Left ventricle myocardium inferior (tissue), 1 donor: ENCODE data around the gene CCDC88B. TPM values are rescaled to one million over a fixed set of nuclear protein-coding genes. Genes with fewer than 3 reads are reported as not detected.

Experiments used
- DNase-seq: peaks from one replicate; pipeline ENCODE4 v3.0.0-alpha.2; 2020
- H3K27ac ChIP-seq: fragments of 200-600 bp; replicated peaks from 2 replicates; pipeline ENCODE4 v1.8.0; 2021
- H3K27me3 ChIP-seq: fragments of 200-600 bp; 2 replicates; pipeline ENCODE4 v1.8.0; 2021; ENCODE audit warnings: low read depth
- H3K36me3 ChIP-seq: fragments of 200-600 bp; 2 replicates; pipeline ENCODE4 v1.8.0; 2021
- H3K4me1 ChIP-seq: fragments of 200-600 bp; 2 replicates; pipeline ENCODE4 v1.8.0; 2021
- H3K4me3 ChIP-seq: fragments of 200-600 bp; 2 replicates; pipeline ENCODE4 v1.8.0; 2021; ENCODE audit warnings: mild to moderate bottlenecking, moderate library complexity
- H3K9me3 ChIP-seq: fragments of 200-600 bp; replicated peaks from 2 replicates; pipeline ENCODE4 v1.8.0; 2021
- intact Hi-C: fragments of 100-400 bp; cut with micrococcal nuclease; formaldehyde crosslinking; loops from one replicate; pipeline ENCODE4 v1.11.0; 2022
- long read RNA-seq: library from polyadenylated mRNA; unstranded; transcript quantifications from one replicate; pipeline ENCODE4 v2.0.0, GENCODE V29; 2021
- total RNA-seq: library from RNA; stranded (reverse); fragmentation: NEBNext Ultra II Directional; extraction: Animal tissue kit (Norgen Biotek cat#: 25700); gene quantifications from one replicate; pipeline ENCODE4 v1.2.1, GENCODE V29; 2021
- TF ChIP-seq, protein P1 (sequence below): fragments of 200-600 bp; IDR thresholded peaks from 2 replicates; pipeline ENCODE4 v1.8.0; 2021; ENCODE audit warnings: antibody characterized with exemption, mild to moderate bottlenecking, borderline replicate concordance
- donor health status: DM: no; HTN: yes; CAD: no; lungs with severe emphysema.

Gene CCDC88B, protein sequence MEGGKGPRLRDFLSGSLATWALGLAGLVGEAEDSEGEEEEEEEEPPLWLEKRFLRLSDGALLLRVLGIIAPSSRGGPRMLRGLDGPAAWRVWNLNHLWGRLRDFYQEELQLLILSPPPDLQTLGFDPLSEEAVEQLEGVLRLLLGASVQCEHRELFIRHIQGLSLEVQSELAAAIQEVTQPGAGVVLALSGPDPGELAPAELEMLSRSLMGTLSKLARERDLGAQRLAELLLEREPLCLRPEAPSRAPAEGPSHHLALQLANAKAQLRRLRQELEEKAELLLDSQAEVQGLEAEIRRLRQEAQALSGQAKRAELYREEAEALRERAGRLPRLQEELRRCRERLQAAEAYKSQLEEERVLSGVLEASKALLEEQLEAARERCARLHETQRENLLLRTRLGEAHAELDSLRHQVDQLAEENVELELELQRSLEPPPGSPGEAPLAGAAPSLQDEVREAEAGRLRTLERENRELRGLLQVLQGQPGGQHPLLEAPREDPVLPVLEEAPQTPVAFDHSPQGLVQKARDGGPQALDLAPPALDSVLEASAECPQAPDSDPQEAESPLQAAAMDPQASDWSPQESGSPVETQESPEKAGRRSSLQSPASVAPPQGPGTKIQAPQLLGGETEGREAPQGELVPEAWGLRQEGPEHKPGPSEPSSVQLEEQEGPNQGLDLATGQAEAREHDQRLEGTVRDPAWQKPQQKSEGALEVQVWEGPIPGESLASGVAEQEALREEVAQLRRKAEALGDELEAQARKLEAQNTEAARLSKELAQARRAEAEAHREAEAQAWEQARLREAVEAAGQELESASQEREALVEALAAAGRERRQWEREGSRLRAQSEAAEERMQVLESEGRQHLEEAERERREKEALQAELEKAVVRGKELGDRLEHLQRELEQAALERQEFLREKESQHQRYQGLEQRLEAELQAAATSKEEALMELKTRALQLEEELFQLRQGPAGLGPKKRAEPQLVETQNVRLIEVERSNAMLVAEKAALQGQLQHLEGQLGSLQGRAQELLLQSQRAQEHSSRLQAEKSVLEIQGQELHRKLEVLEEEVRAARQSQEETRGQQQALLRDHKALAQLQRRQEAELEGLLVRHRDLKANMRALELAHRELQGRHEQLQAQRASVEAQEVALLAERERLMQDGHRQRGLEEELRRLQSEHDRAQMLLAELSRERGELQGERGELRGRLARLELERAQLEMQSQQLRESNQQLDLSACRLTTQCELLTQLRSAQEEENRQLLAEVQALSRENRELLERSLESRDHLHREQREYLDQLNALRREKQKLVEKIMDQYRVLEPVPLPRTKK (N-terminal part only)
- total RNA-seq = 7.5 TPM
- long read RNA-seq, full-length matches to known transcripts = 4 of 4 reads
- long read RNA-seq, partial matches to known transcripts = 0 of 4 reads
- long read RNA-seq, other reads (novel, unspliced or antisense) = 0 of 4 reads

DNA sequence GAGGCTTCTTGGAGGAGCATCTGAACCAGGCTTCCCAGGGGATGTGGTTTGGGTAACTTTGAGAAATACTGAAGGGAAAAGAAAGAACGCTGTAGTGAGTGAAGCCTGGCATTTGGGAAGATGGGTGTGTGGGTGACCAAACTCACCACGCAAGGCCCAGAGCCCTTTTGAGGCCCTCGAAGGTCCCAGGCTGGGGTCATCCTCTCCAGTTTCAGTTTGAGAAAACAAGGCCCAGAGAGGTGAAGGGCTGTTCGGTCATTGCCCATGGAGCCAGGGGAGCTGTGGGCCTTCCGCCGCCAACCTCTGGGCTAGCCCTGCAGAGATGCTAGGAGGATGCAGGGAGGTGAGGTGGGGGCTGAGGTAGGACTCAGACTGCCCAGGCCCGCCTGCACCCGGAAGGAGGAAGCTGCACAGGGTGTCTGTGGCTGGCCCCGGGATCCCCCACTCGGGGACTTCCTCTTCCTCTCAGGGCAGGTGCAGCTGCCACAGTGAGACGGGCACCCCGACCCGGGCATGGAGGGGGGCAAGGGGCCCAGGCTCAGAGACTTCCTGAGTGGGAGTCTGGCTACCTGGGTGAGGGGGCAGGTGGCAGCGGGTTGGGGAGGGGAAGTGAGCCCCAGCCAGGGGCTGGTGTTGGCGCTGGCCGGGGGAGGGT lies at the start of gene CCDC88B:
Gene CCDC88B (plus strand): TSS at position 451 of the 655 bp plus-strand sequence. CDS start 63 bp downstream, at position 514.
- H3K9me3 ChIP-seq = no peaks in the 10 kb centered on the region
- TF ChIP-seq, protein P1, sequence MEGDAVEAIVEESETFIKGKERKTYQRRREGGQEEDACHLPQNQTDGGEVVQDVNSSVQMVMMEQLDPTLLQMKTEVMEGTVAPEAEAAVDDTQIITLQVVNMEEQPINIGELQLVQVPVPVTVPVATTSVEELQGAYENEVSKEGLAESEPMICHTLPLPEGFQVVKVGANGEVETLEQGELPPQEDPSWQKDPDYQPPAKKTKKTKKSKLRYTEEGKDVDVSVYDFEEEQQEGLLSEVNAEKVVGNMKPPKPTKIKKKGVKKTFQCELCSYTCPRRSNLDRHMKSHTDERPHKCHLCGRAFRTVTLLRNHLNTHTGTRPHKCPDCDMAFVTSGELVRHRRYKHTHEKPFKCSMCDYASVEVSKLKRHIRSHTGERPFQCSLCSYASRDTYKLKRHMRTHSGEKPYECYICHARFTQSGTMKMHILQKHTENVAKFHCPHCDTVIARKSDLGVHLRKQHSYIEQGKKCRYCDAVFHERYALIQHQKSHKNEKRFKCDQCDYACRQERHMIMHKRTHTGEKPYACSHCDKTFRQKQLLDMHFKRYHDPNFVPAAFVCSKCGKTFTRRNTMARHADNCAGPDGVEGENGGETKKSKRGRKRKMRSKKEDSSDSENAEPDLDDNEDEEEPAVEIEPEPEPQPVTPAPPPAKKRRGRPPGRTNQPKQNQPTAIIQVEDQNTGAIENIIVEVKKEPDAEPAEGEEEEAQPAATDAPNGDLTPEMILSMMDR = no peak
- H3K36me3 ChIP-seq = no peaks in the 10 kb centered on the region
- intact Hi-C loops = no loop called here
- peaks cover 7% of the 10 kb centered on the region for H3K27me3 ChIP-seq
- peak within 1 kb of the TSS; percentile 36 for H3K4me3 ChIP-seq
- no peak within 1 kb of the TSS for H3K27ac ChIP-seq
- H3K4me1 ChIP-seq = peaks cover 18% of the 10 kb centered on the region
- peak; percentile 65 for DNase-seq

DNA sequence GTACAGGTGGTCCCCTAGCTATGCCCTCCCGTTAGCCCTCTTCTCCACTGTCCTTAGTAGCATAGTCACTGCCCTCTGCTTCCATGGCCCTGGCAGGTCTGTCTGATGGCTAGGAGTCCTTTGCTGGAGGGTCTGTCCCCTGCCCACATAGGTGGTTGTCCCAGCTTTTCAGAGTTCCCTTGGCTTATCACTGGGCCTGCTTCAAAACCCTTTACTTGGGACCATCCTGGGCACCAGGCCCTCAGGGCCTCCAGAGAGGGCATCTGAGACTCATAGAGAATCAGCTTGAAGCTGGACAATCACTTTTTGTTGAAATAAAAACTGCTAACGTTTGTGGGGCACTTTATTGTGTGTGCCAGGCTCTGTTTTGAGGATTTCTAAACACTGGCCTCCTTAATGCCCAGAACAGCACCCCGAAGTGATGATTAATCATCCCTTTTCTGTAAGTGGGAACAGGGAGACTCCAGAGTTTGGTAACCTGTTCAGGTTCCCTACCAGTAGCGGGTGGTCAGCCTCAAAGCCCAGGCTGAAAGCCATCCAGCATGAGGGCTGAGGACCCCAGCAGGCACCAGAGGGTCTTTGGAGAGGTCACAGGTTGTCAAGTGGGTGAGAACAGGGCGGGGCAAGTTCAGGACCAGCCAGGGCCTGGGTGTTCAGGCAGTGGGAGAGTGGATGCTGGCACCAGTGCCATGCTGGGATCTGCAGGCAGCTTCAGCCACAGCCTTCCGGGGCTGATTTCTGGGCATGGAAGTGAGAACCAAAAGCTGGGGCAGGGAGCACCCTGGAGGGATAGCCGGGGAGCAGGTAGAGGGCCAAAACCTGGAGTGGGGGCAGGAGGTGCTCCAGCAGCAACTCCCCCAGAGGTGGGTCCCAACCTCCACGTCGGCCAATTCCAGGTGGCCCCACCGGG lies 49.4 kb upstream of the CCDC88B start:
- peak overlapping the region; percentile 61 for H3K4me3 ChIP-seq
- peaks cover 60% of the 10 kb centered on the region for H3K27me3 ChIP-seq
- no peak for DNase-seq
- H3K4me1 ChIP-seq = peaks cover 27% of the 10 kb centered on the region
- no peaks in the 10 kb centered on the region for H3K36me3 ChIP-seq
- no peak overlapping the region for H3K27ac ChIP-seq
- TF ChIP-seq, protein P1 = no peak
- intact Hi-C loops = no loop called here
- H3K9me3 ChIP-seq = no peaks in the 10 kb centered on the region

DNA sequence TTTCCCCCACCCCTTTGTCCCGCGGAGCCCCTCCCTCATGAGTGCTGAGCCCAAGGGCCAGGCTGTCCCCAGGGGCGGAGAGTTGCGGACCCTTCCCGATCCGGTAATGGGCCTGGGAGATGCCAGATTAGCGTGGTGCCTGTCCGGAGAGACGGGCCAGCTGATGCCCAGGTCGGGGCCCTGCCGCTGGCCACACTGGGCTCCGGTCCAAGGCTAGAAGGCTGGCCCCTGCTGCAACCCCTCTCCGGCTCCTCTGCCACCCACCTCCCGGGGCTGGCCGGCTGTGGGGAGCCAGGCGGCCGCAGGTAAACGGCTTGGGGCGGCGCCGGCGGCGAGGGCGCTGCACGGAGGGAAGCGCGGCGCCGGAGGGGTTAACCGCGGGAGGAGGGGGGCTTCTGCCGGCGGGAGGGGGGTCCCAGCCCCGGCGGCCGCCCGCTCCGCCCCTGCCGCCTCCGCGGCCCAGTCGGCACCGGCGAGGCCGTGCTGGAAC lies 48.7 kb upstream of the CCDC88B start, which contains the start of gene KCNK4:
Gene KCNK4 (plus strand): TSS at position 41 of the 490 bp plus-strand sequence. CDS start 1,717 bp downstream, outside the sequence.
- Histone ChIP-seq H3K36me3 (no peaks in the 10 kb centered on the region), H3K9me3 (no peaks in the 10 kb centered on the region), H3K4me3 (peak within 1 kb of the TSS; percentile 61), H3K4me1 (peaks cover 21% of the 10 kb centered on the region), H3K27me3 (peaks cover 67% of the 10 kb centered on the region), H3K27ac (no peak within 1 kb of the TSS)
- DNase-seq = no peak
- intact Hi-C loops = no loop called here
- TF ChIP-seq, protein P1 = no peak

DNA sequence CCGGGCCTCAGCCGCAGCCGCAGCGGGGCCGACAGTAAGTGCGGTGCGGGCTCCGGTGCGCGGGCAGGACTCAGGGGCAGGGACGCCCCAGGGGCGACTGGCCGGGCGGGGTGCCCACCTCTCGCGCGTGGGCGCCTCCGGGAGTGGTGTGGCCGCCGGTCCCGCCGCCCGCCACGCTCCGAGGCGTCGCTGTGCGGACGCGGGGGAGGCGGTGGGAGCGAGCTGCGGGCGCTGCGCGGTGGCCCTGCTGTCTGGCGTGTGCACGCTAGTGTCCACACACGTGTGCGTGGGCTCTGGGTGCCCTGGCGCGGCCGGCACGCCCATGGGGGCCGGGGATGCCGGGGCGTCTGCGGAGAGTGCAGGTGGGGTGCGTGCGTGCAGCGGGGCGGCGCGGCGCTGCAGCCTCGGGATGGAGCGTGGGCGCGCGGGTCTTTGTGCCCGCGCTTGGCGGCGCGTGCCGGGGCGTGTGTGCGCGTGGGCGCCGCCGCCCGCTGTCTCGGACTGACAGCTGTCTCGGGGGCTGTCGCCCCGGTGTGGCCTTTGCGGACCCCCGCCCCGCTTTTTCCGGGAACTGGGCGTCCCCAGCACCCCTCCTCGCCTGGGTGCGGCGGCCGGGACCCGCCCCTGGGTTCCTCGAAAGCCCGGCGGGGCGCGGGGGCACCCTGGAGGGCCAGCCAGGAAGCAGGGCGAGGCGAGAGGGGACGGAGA lies 48.1 kb upstream of the CCDC88B start:
- H3K36me3 ChIP-seq = no peaks in the 10 kb centered on the region
- H3K4me3 ChIP-seq = peak overlapping the region; percentile 61
- peaks cover 18% of the 10 kb centered on the region for H3K4me1 ChIP-seq
- H3K27me3 ChIP-seq = peaks cover 73% of the 10 kb centered on the region
- no peak for DNase-seq
- H3K27ac ChIP-seq = no peak overlapping the region
- no peaks in the 10 kb centered on the region for H3K9me3 ChIP-seq
- TF ChIP-seq, protein P1 = no peak
- intact Hi-C loops = no loop called here
